A549 (cell line): Measurements from ENCODE around the gene RAD51B. TPM values are rescaled to one million over a fixed set of nuclear protein-coding genes. Genes with fewer than 3 reads are reported as not detected.

Source experiments
- ATAC-seq, 2 experiments: fragments of 200-7000 bp in 1 of 2; fragments of >200 bp in 1 of 2; cut with Nextera tagmentation in 1 of 2; cut with Tn5 transposase in 1 of 2; 3 replicates each; pipeline versions ENCODE4 v1.8.0 to v1.9.1; 2018 to 2020; ENCODE audit warnings: mild to moderate bottlenecking in 1 of 2, moderate library complexity in 1 of 2
- CTCF ChIA-PET: fragments of 300-600 bp; sonication (Branson Sonifier 250); formaldehyde crosslinking; extraction: SDS; loops from one replicate; lab custom pipeline; 2021; ENCODE audit warnings: antibody characterized with exemption, inconsistent platforms; lab: Yijun Ruan, JAX
- POLR2A ChIA-PET: fragments of 350-600 bp; formaldehyde crosslinking; extraction: SDS; loops from one replicate; lab custom pipeline; 2021; ENCODE audit warnings: antibody characterized with exemption, inconsistent platforms; lab: Yijun Ruan, JAX
- DNase-seq, 2 experiments: peaks; one replicate each; pipeline versions ENCODE4 v3.0.0 to v3.0.0-alpha.2; 2011 to 2016; ENCODE audit warnings: low read depth in 1 of 2, low spot score in 1 of 2
- FAIRE-seq: peaks from 2 replicates; lab custom pipeline; 2011; peaks lifted over from hg19 to GRCh38; lab: Jason Lieb, UNC
- H3K27ac ChIP-seq, 2 experiments: fragments of >200 bp; sonication (Bioruptor Twin); formaldehyde crosslinking; 3 replicates each; pipeline ENCODE4 v1.5.1; 2016 to 2017
- H3K4me1 ChIP-seq: fragments of >200 bp; sonication (Bioruptor Twin); formaldehyde crosslinking; 3 replicates; pipeline ENCODE4 v1.6.1; 2016
- H3K4me2 ChIP-seq: fragments of >200 bp; sonication (Bioruptor Twin); formaldehyde crosslinking; 3 replicates; pipeline ENCODE4 v1.6.1; 2016
- H3K4me3 ChIP-seq: fragments of >200 bp; sonication (Bioruptor Twin); formaldehyde crosslinking; 3 replicates; pipeline ENCODE4 v1.5.1; 2016
- H3K9me3 ChIP-seq: fragments of >200 bp; sonication (Bioruptor Twin); formaldehyde crosslinking; 3 replicates; pipeline ENCODE4 v1.6.1; 2016
- CBX8 ChIP-seq: fragments of 200-600 bp; sonication (generic); IDR thresholded peaks from 2 replicates; pipeline ENCODE4 v1.6.1; 2016
- CEBPB ChIP-seq, 2 experiments: fragments of >200 bp in 1 of 2; sonication (Bioruptor Twin) in 1 of 2; formaldehyde crosslinking in 1 of 2; IDR thresholded peaks; 2 replicates each; pipeline ENCODE4 v1.6.1; 2012 to 2016
- EHF ChIP-seq: fragments of 250-450 bp; sonication (Bioruptor Pico); IDR thresholded peaks from 2 replicates; pipeline ENCODE4 v1.5.0; 2020; ENCODE audit warnings: mild to moderate bottlenecking
- FOSB ChIP-seq: fragments of 250-450 bp; sonication (Bioruptor Pico); IDR thresholded peaks from 2 replicates; pipeline ENCODE4 v1.5.0; 2020; ENCODE audit warnings: mild to moderate bottlenecking, moderate library complexity
- FOSL2 ChIP-seq, 2 experiments: fragments of 450-650 bp in 1 of 2; fragments of >200 bp in 1 of 2; sonication (Bioruptor Twin) in 1 of 2; formaldehyde crosslinking; IDR thresholded peaks; 2 replicates each; pipeline versions ENCODE4 v1.5.0 to v1.6.1; 2016 to 2020; ENCODE audit warnings: mild to moderate bottlenecking in 1 of 2, moderate library complexity in 1 of 2
- FOXS1 ChIP-seq: fragments of 250-450 bp; sonication (Bioruptor Pico); IDR thresholded peaks from 2 replicates; pipeline ENCODE4 v1.5.0; 2020; ENCODE audit warnings: mild to moderate bottlenecking, moderate library complexity
- HOXA7 ChIP-seq: fragments of 250-450 bp; sonication (Bioruptor Pico); IDR thresholded peaks from 2 replicates; pipeline ENCODE4 v1.5.0; 2020; ENCODE audit warnings: mild to moderate bottlenecking, moderate library complexity
- HOXB13 ChIP-seq: fragments of 250-450 bp; sonication (Bioruptor Pico); IDR thresholded peaks from 2 replicates; pipeline ENCODE4 v1.5.0; 2020; ENCODE audit warnings: low read depth, mild to moderate bottlenecking, moderate library complexity
- JUN ChIP-seq, 2 experiments: fragments of >200 bp; sonication (Bioruptor Twin); formaldehyde crosslinking; IDR thresholded peaks; 2 replicates in 1 of 2; 3 replicates in 1 of 2; pipeline ENCODE4 v1.6.1; 2016 to 2017
- JUNB ChIP-seq: fragments of >200 bp; sonication (Bioruptor Twin); formaldehyde crosslinking; IDR thresholded peaks from 2 replicates; pipeline ENCODE4 v1.6.1; 2016
- KDM1A ChIP-seq: fragments of 200-600 bp; sonication (generic); IDR thresholded peaks from 2 replicates; pipeline ENCODE4 v1.6.1; 2016; ENCODE audit warnings: low read depth, mild to moderate bottlenecking
- MAX ChIP-seq: IDR thresholded peaks from 2 replicates; pipeline ENCODE4 v1.6.1; 2012
- MAZ ChIP-seq: fragments of 150-350 bp; IDR thresholded peaks from 2 replicates; pipeline ENCODE4 v1.6.1; 2014; ENCODE audit warnings: antibody characterized with exemption, low read depth, low read length, borderline replicate concordance
- MYC ChIP-seq: IDR thresholded peaks from 2 replicates; pipeline ENCODE4 v1.6.1; 2012; ENCODE audit warnings: mild to moderate bottlenecking, inconsistent platforms, low read length, improper control_type of control experiment, borderline replicate concordance
- NFE2L2 ChIP-seq: fragments of 150-350 bp; conservative IDR thresholded peaks from 2 replicates; pipeline ENCODE4 v1.6.1; 2014; ENCODE audit warnings: low read length
- NR3C1 ChIP-seq: fragments of >200 bp; sonication (Bioruptor Twin); formaldehyde crosslinking; IDR thresholded peaks from 3 replicates; pipeline ENCODE4 v1.6.1; 2017
- POLR2A ChIP-seq: IDR thresholded peaks from 2 replicates; pipeline ENCODE4 v1.6.1; 2012; ENCODE audit warnings: mild to moderate bottlenecking, low read length
- POLR2AphosphoS2 ChIP-seq: conservative IDR thresholded peaks from 2 replicates; pipeline ENCODE4 v1.6.1; 2012; ENCODE audit warnings: low read length, improper control_type of control experiment, inconsistent platforms
- RAD21 ChIP-seq, 2 experiments: fragments of >200 bp in 1 of 2; sonication (Bioruptor Twin) in 1 of 2; formaldehyde crosslinking in 1 of 2; IDR thresholded peaks in 1 of 2; conservative IDR thresholded peaks in 1 of 2; 2 replicates in 1 of 2; 3 replicates in 1 of 2; pipeline ENCODE4 v1.6.1; 2012 to 2018; ENCODE audit warnings: inconsistent platforms in 1 of 2
- SMC3 ChIP-seq: fragments of >200 bp; sonication (Bioruptor Twin); formaldehyde crosslinking; IDR thresholded peaks from 3 replicates; pipeline ENCODE4 v1.6.1; 2018; ENCODE audit warnings: inconsistent platforms
- SREBF2 ChIP-seq: fragments of 450-650 bp; IDR thresholded peaks from 2 replicates; pipeline ENCODE4 v1.6.1; 2014; ENCODE audit warnings: mild to moderate bottlenecking, moderate library complexity
- ZC3H11A ChIP-seq: fragments of 450-650 bp; IDR thresholded peaks from 2 replicates; pipeline ENCODE4 v1.6.1; 2014; ENCODE audit warnings: antibody characterized with exemption, mild to moderate bottlenecking
- ZFP36 ChIP-seq: fragments of 450-650 bp; IDR thresholded peaks from 2 replicates; pipeline ENCODE4 v1.6.1; 2014; ENCODE audit warnings: borderline replicate concordance; ENCODE audit not compliant: partially characterized antibody
- ZNF302 ChIP-seq: fragments of 250-450 bp; sonication (Bioruptor Pico); IDR thresholded peaks from 2 replicates; pipeline ENCODE4 v1.9.0; 2021; ENCODE audit warnings: inconsistent platforms, mild to moderate bottlenecking, moderate library complexity
- ZSCAN20 ChIP-seq: fragments of 250-450 bp; sonication (Bioruptor Pico); IDR thresholded peaks from 2 replicates; pipeline ENCODE4 v1.8.0; 2022; ENCODE audit warnings: mild to moderate bottlenecking, moderate library complexity
- WGBS: methylation state at CpG from one replicate; pipeline ENCODE4 v1.1.6; 2017; ENCODE audit errors: missing lambda C conversion rate; 5-methylcytosine and 5-hydroxymethylcytosine counted together
- polyA plus RNA-seq, 4 experiments: library from polyadenylated mRNA; depleted of rRNA in 3 of 4; stranded (reverse); fragments of >200 nt; fragmentation: RNase III in 1 of 4; extraction: RNeasy Plus Mini Kit Qiagen cat#74134 plus additional on column Dnase treatment in 1 of 4; gene quantifications; 2 replicates in 3 of 4; 3 replicates in 1 of 4; pipeline ENCODE4 v1.2.3, GENCODE V29; 2011 to 2017
- TF ChIP-seq, protein P1 (sequence below): IDR thresholded peaks from 2 replicates; pipeline ENCODE4 v1.6.1; 2012; ENCODE audit warnings: low read depth, borderline replicate concordance
- TF ChIP-seq, protein P2 (sequence below): fragments of 450-650 bp; IDR thresholded peaks from 2 replicates; pipeline ENCODE4 v1.6.1; 2014; ENCODE audit warnings: antibody characterized with exemption
- TF ChIP-seq, protein P3 (sequence below): fragments of 250-450 bp; sonication (Bioruptor Pico); IDR thresholded peaks from 2 replicates; pipeline ENCODE4 v1.5.0; 2020; ENCODE audit warnings: low read depth, mild to moderate bottlenecking, moderate library complexity
- TF ChIP-seq, protein P4 (sequence below): fragments of 250-450 bp; sonication (Bioruptor Pico); IDR thresholded peaks from 2 replicates; pipeline ENCODE4 v1.5.0; 2021; ENCODE audit warnings: mild to moderate bottlenecking, moderate library complexity, borderline replicate concordance

The RAD51B gene
- polyA plus RNA-seq, 2 of the 4 experiments (the other 2 are of a cell fraction): 7.2 to 10.8 TPM

DNA sequence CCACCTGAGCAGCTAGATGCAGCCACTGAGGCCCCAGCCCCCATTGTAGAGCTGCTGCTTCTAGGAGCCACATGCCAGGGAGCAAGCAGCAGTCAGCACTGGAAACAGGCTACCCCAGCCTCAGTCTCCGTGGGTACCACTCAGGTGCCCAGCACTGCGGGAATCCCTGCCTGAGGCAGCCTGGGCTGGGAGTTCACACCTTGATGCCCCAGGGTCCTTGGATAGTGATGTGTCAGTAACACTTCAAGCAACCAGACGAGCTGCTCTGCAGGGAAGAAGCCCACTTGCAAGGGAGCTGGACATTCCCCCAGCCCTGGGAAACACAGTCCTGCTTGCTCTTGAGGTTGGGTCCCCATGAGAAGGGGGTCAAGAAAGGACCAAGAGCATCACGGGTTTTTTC, 882.6 kb downstream of the RAD51B start:
- WGBS: 86% methylated on average over 2 of the region's 4 CpGs
- Histone ChIP-seq H3K4me2 (no peak overlapping the region), H3K4me3 (no peak overlapping the region), H3K27ac (peak overlapping the region; percentile 77 to 91), H3K9me3 (peaks cover 15% of the 10 kb centered on the region; the same call in 1 of the 3 replicates), H3K4me1 (peaks cover 25% of the 10 kb centered on the region)
- DNase-seq (no peak), FAIRE-seq (no peak), ATAC-seq (no peak)
- CTCF ChIA-PET: interaction anchor here (1.6 to 3.5 kb wide), 2 partner anchors 17 to 56 kb away, joined by 5 to 18 read pairs; no protein-coding TSS in a partner anchor
- POLR2A ChIA-PET: no interaction called here
- TF ChIP-seq KDM1A (no peak), NR3C1 (no peak), SMC3 (no peak), MAX (no peak), NFE2L2 (no peak)

DNA sequence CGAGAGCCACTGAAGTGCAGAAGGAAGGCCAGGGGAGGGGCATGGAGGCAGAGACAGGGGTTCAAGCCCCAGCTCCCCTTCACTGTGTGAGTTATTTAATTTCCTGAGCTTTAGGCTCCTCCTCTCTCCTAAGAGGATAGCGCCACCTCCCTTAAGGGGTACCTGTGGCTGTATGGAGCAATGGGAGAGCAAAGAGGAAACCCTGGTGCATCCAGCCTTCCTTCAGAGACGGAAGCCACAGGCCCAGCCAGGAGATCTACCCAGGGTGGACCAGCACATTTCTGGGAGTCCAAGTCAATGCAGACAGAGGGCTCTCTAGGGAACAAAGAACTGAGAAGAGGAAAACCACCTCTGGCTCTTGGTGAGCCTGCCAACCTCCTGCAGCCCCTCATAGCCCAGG, 883.0 kb downstream of the RAD51B start:
- Histone ChIP-seq H3K9me3 (peaks cover 15% of the 10 kb centered on the region; the same call in 1 of the 3 replicates), H3K4me3 (no peak overlapping the region), H3K4me1 (peaks cover 25% of the 10 kb centered on the region), H3K27ac (peak overlapping the region; percentile 77 to 91), H3K4me2 (peak overlapping the region; percentile 35)
- no peak for TF ChIP-seq FOSL2 (IDR thresholded peaks at IDR 0.05)
- no peak for TF ChIP-seq FOSL2 (CRISPR knock-in tag; IDR thresholded peaks at IDR 0.05)
- TF ChIP-seq, protein P1, sequence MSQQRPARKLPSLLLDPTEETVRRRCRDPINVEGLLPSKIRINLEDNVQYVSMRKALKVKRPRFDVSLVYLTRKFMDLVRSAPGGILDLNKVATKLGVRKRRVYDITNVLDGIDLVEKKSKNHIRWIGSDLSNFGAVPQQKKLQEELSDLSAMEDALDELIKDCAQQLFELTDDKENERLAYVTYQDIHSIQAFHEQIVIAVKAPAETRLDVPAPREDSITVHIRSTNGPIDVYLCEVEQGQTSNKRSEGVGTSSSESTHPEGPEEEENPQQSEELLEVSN: no peak
- TF ChIP-seq EHF (CRISPR knock-in tag): no peak
- TF ChIP-seq RAD21 (conservative IDR thresholded peaks at IDR 0.05 in 1 of 2, IDR thresholded peaks at IDR 0.05 in 1 of 2): no peak
- no peak for TF ChIP-seq ZC3H11A
- no peak for TF ChIP-seq CEBPB (IDR thresholded peaks at IDR 0.05)
- TF ChIP-seq, protein P2, sequence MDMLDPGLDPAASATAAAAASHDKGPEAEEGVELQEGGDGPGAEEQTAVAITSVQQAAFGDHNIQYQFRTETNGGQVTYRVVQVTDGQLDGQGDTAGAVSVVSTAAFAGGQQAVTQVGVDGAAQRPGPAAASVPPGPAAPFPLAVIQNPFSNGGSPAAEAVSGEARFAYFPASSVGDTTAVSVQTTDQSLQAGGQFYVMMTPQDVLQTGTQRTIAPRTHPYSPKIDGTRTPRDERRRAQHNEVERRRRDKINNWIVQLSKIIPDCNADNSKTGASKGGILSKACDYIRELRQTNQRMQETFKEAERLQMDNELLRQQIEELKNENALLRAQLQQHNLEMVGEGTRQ: no peak
- no peak for TF ChIP-seq HOXA7 (CRISPR knock-in tag)
- TF ChIP-seq, protein P3, sequence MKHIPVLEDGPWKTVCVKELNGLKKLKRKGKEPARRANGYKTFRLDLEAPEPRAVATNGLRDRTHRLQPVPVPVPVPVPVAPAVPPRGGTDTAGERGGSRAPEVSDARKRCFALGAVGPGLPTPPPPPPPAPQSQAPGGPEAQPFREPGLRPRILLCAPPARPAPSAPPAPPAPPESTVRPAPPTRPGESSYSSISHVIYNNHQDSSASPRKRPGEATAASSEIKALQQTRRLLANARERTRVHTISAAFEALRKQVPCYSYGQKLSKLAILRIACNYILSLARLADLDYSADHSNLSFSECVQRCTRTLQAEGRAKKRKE: no peak
- TF ChIP-seq, protein P4, sequence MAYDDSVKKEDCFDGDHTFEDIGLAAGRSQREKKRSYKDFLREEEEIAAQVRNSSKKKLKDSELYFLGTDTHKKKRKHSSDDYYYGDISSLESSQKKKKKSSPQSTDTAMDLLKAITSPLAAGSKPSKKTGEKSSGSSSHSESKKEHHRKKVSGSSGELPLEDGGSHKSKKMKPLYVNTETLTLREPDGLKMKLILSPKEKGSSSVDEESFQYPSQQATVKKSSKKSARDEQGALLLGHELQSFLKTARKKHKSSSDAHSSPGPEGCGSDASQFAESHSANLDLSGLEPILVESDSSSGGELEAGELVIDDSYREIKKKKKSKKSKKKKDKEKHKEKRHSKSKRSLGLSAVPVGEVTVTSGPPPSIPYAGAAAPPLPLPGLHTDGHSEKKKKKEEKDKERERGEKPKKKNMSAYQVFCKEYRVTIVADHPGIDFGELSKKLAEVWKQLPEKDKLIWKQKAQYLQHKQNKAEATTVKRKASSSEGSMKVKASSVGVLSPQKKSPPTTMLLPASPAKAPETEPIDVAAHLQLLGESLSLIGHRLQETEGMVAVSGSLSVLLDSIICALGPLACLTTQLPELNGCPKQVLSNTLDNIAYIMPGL (CRISPR knock-in tag): no peak
- no peak for TF ChIP-seq JUN (IDR thresholded peaks at IDR 0.05)
- DNase-seq (no peak), ATAC-seq (peak in 1 of 2 experiments; percentile 37; a peak in 3 of 6 replicates), FAIRE-seq (no peak)
- 100% methylated on average over 3 of the region's 3 CpGs for WGBS
- ChIA-PET CTCF (interaction anchor here (1.2 to 3.5 kb wide), 3 partner anchors 16 to 55 kb away, joined by 4 to 18 read pairs (median 5); no protein-coding TSS in a partner anchor), POLR2A (no interaction called here)

DNA sequence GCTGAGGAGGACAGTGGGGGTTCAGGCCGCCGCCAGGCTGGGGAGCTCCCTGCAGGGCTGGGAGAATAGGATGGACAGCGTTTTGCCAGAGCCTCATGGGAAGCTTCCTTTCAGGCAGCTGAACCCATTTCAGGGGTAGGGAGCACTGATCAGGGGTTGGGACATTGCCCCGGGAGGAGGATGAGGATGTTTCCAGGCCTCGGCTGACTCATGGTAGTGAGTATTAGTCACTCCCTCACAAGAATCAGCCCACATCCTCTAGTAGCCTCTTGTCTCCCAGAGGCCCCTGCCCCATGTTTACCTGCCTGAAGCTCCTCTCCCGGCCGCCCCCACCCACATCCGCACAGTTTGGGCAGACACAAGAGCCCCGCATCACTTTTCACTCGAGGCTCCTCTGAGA, 883.5 kb downstream of the RAD51B start:
- Histone ChIP-seq H3K4me1 (peaks cover 25% of the 10 kb centered on the region), H3K4me3 (no peak overlapping the region), H3K4me2 (peak overlapping the region; percentile 35), H3K9me3 (peaks cover 14% of the 10 kb centered on the region; the same call in 1 of the 3 replicates), H3K27ac (peak overlapping the region; percentile 77 to 91)
- ATAC-seq (peak; percentile 73 to 84; a peak in 4 of 6 replicates), FAIRE-seq (no peak), DNase-seq (peak; percentile 58 to 71)
- CTCF ChIA-PET: interaction anchor here (1.0 to 3.5 kb wide), 4 partner anchors 16 to 82 kb away, joined by 3 to 18 read pairs (median 4); no protein-coding TSS in a partner anchor
- WGBS: 42% methylated on average over 10 of the region's 10 CpGs
- POLR2A ChIA-PET: no interaction called here
- TF ChIP-seq HOXB13 (CRISPR knock-in tag) (no peak), NR3C1 (no peak), JUN (IDR thresholded peaks at IDR 0.05) (no peak), CBX8 (no peak), EHF (CRISPR knock-in tag) (no peak), MYC (no peak), MAZ (no peak), JUNB (peak; percentile 57; the same call in 1 of the 2 replicates), ZSCAN20 (CRISPR knock-in tag) (no peak), POLR2AphosphoS2 (no peak), SREBF2 (no peak), NFE2L2 (no peak), RAD21 (conservative IDR thresholded peaks at IDR 0.05 in 1 of 2, IDR thresholded peaks at IDR 0.05 in 1 of 2) (0 out of 5 replicates have a peak, but pooled peaks of 1 of the 2 experiments have one; percentile 22), ZC3H11A (no peak), ZFP36 (no peak), ZNF302 (CRISPR knock-in tag) (no peak), FOSB (CRISPR knock-in tag) (no peak), POLR2A (no peak), FOXS1 (CRISPR knock-in tag) (no peak), CEBPB (IDR thresholded peaks at IDR 0.05) (0 out of 4 replicates have a peak, but pooled peaks of 1 of the 2 experiments have one; percentile 8)
- TF ChIP-seq, protein P1: no peak
